Left ventricle myocardium inferior (tissue), 1 donor: ENCODE results near the gene PDZD2. TPM values are rescaled to one million over a fixed set of nuclear protein-coding genes. Genes with fewer than 3 reads are reported as not detected.

Experiments used
- DNase-seq: peaks from one replicate; pipeline ENCODE4 v3.0.0-alpha.2; 2020
- H3K27ac ChIP-seq: fragments of 200-600 bp; replicated peaks from 2 replicates; pipeline ENCODE4 v1.8.0; 2021
- H3K27me3 ChIP-seq: fragments of 200-600 bp; 2 replicates; pipeline ENCODE4 v1.8.0; 2021; ENCODE audit warnings: low read depth
- H3K36me3 ChIP-seq: fragments of 200-600 bp; 2 replicates; pipeline ENCODE4 v1.8.0; 2021
- H3K4me1 ChIP-seq: fragments of 200-600 bp; 2 replicates; pipeline ENCODE4 v1.8.0; 2021
- H3K4me3 ChIP-seq: fragments of 200-600 bp; 2 replicates; pipeline ENCODE4 v1.8.0; 2021; ENCODE audit warnings: mild to moderate bottlenecking, moderate library complexity
- H3K9me3 ChIP-seq: fragments of 200-600 bp; replicated peaks from 2 replicates; pipeline ENCODE4 v1.8.0; 2021
- CTCF ChIP-seq: fragments of 200-600 bp; IDR thresholded peaks from 2 replicates; pipeline ENCODE4 v1.8.0; 2021; ENCODE audit warnings: antibody characterized with exemption, mild to moderate bottlenecking, borderline replicate concordance
- intact Hi-C: fragments of 100-400 bp; cut with micrococcal nuclease; formaldehyde crosslinking; loops from one replicate; pipeline ENCODE4 v1.11.0; 2022
- total RNA-seq: library from RNA; stranded (reverse); fragmentation: NEBNext Ultra II Directional; extraction: Animal tissue kit (Norgen Biotek cat#: 25700); gene quantifications from one replicate; pipeline ENCODE4 v1.2.1, GENCODE V29; 2021
- donor health status: DM: no; HTN: yes; CAD: no; lungs with severe emphysema.

PDZD2 gene
- total RNA-seq, 1 donor from 2014 or later = 120 TPM

GRCh38 chr5:32018476-32019436 is 379.8 kb downstream of the PDZD2 start:
- Histone ChIP-seq H3K27ac (peak overlapping the region; percentile 74), H3K36me3 (peaks cover 3% of the 10 kb centered on the region)

GRCh38 chr5:32020271-32020670 is 381.3 kb downstream of the PDZD2 start:
- Histone ChIP-seq H3K27ac (peak overlapping the region; percentile 65), H3K9me3 (no peaks in the 10 kb centered on the region), H3K27me3 (no peaks in the 10 kb centered on the region), H3K4me1 (peaks cover 55% of the 10 kb centered on the region), H3K36me3 (peaks cover 3% of the 10 kb centered on the region), H3K4me3 (peak overlapping the region; percentile 31)
- TF ChIP-seq CTCF = no peak
- intact Hi-C loops = no loop called here
- DNase-seq = no peak

More at GRCh38 chr5:32018476-32019436, 379.8 kb downstream of the PDZD2 start:
- H3K27me3 ChIP-seq = no peaks in the 10 kb centered on the region
- DNase-seq = no peak
- peak overlapping the region; percentile 19 for H3K4me3 ChIP-seq
- intact Hi-C loops = no loop called here
- no peak for TF ChIP-seq CTCF
- H3K9me3 ChIP-seq = no peaks in the 10 kb centered on the region
- H3K4me1 ChIP-seq = peaks cover 59% of the 10 kb centered on the region

GRCh38 chr5:32020946-32021345 is 382.0 kb downstream of the PDZD2 start:
- H3K36me3 ChIP-seq = peaks cover 3% of the 10 kb centered on the region
- H3K4me3 ChIP-seq = no peak overlapping the region
- H3K9me3 ChIP-seq = no peaks in the 10 kb centered on the region
- no peaks in the 10 kb centered on the region for H3K27me3 ChIP-seq
- peak overlapping the region; percentile 65 for H3K27ac ChIP-seq
- peaks cover 59% of the 10 kb centered on the region for H3K4me1 ChIP-seq
- TF ChIP-seq CTCF = no peak
- intact Hi-C loops = no loop called here
- DNase-seq = no peak

GRCh38 chr5:32021771-32022170 is 382.8 kb downstream of the PDZD2 start:
- H3K4me3 ChIP-seq = no peak overlapping the region
- intact Hi-C loops = no loop called here
- no peaks in the 10 kb centered on the region for H3K27me3 ChIP-seq
- H3K27ac ChIP-seq = peak overlapping the region; percentile 16
- H3K36me3 ChIP-seq = peaks cover 3% of the 10 kb centered on the region
- H3K4me1 ChIP-seq = peaks cover 62% of the 10 kb centered on the region
- DNase-seq = no peak
- no peaks in the 10 kb centered on the region for H3K9me3 ChIP-seq
- no peak for TF ChIP-seq CTCF

GRCh38 chr5:32022638-32023037 is 383.7 kb downstream of the PDZD2 start:
- H3K4me3 ChIP-seq = no peak overlapping the region
- peaks cover 62% of the 10 kb centered on the region for H3K4me1 ChIP-seq
- intact Hi-C loops = no loop called here
- peaks cover 3% of the 10 kb centered on the region for H3K36me3 ChIP-seq
- H3K9me3 ChIP-seq = no peaks in the 10 kb centered on the region
- no peaks in the 10 kb centered on the region for H3K27me3 ChIP-seq
- TF ChIP-seq CTCF = no peak
- H3K27ac ChIP-seq = no peak overlapping the region
- DNase-seq = no peak
